OCI-LY1 (cell line): Measurements from ENCODE around the gene TUB.

Experiments
- H2AFZ ChIP-seq: fragments of 200-600 bp; sonication (generic), shearing (Covaris generic); 2 replicates; pipeline ENCODE4 v1.6.0; 2014; ENCODE audit warnings: antibody characterized with exemption, mild to moderate bottlenecking, low read length
- H3F3A ChIP-seq: fragments of 200-600 bp; sonication (generic), shearing (Covaris generic); 2 replicates; pipeline ENCODE4 v1.6.0; 2014; ENCODE audit warnings: mild to moderate bottlenecking, antibody characterized with exemption, low read length, moderate library complexity; ENCODE audit not compliant: insufficient read depth
- H3K27ac ChIP-seq: fragments of 200-600 bp; sonication (generic); 2 replicates; pipeline ENCODE4 v1.5.1; 2014; ENCODE audit warnings: low read length, mixed run types, mild to moderate bottlenecking, low read depth; ENCODE audit not compliant: poor library complexity, severe bottlenecking
- H3K27me3 ChIP-seq: fragments of 200-600 bp; sonication (generic); 2 replicates; pipeline ENCODE4 v1.6.0; 2014; ENCODE audit warnings: antibody characterized with exemption, mild to moderate bottlenecking, low read length, moderate library complexity; ENCODE audit not compliant: insufficient read depth
- H3K36me3 ChIP-seq: fragments of 200-600 bp; sonication (generic); 2 replicates; pipeline ENCODE4 v1.6.1; 2014; ENCODE audit warnings: mild to moderate bottlenecking, antibody characterized with exemption, low read length, moderate library complexity, mixed read lengths; ENCODE audit not compliant: insufficient read depth
- H3K4me1 ChIP-seq: fragments of 200-600 bp; sonication (generic); 2 replicates; pipeline ENCODE4 v1.5.1; 2014; ENCODE audit warnings: mild to moderate bottlenecking, low read length, moderate library complexity; ENCODE audit not compliant: insufficient read depth, severe bottlenecking
- H3K4me2 ChIP-seq: fragments of 200-600 bp; sonication (generic), shearing (Covaris generic); 2 replicates; pipeline ENCODE4 v1.6.1; 2014; ENCODE audit warnings: low read length
- H3K4me3 ChIP-seq: fragments of 200-600 bp; sonication (generic); 2 replicates; pipeline ENCODE4 v1.5.1; 2014; ENCODE audit warnings: low read length, low read depth, mild to moderate bottlenecking, mixed read lengths; ENCODE audit not compliant: poor library complexity, severe bottlenecking
- H3K79me2 ChIP-seq: fragments of 200-600 bp; shearing (Covaris generic); 2 replicates; pipeline ENCODE4 v1.6.1; 2016; ENCODE audit warnings: mixed run types, low read length, mixed read lengths; ENCODE audit not compliant: insufficient read depth
- H3K9ac ChIP-seq: fragments of 200-600 bp; sonication (generic), shearing (Covaris generic); 2 replicates; pipeline ENCODE4 v1.6.1; 2014; ENCODE audit warnings: mild to moderate bottlenecking, low read length, mixed read lengths
- H3K9me2 ChIP-seq: fragments of 200-600 bp; sonication (generic), shearing (Covaris generic); 2 replicates; pipeline ENCODE4 v1.6.1; 2014; ENCODE audit warnings: low read depth, mild to moderate bottlenecking, low read length, mixed read lengths
- H3K9me3 ChIP-seq: fragments of 200-600 bp; shearing (Covaris generic); 2 replicates; pipeline ENCODE4 v1.6.1; 2014; ENCODE audit warnings: low read length, mixed read lengths
- H4K20me1 ChIP-seq: fragments of 200-600 bp; sonication (generic), shearing (Covaris generic); 2 replicates; pipeline ENCODE4 v1.6.0; 2016; ENCODE audit warnings: mild to moderate bottlenecking, low read length; ENCODE audit not compliant: insufficient read depth
- EZH2 ChIP-seq: fragments of 200-600 bp; sonication (generic), shearing (Covaris generic); IDR thresholded peaks from 2 replicates; pipeline ENCODE4 v1.8.0; 2017; ENCODE audit warnings: borderline replicate concordance, mixed run types, mild to moderate bottlenecking, antibody characterized with exemption, low read length, moderate library complexity, mixed read lengths
- TF ChIP-seq, protein P1 (sequence below): fragments of 200-600 bp; sonication (generic), shearing (Covaris generic); IDR thresholded peaks from 2 replicates; pipeline ENCODE4 v1.5.1; 2017; ENCODE audit warnings: mild to moderate bottlenecking, antibody characterized with exemption, low read length, moderate library complexity, mixed read lengths

Gene TUB

DNA sequence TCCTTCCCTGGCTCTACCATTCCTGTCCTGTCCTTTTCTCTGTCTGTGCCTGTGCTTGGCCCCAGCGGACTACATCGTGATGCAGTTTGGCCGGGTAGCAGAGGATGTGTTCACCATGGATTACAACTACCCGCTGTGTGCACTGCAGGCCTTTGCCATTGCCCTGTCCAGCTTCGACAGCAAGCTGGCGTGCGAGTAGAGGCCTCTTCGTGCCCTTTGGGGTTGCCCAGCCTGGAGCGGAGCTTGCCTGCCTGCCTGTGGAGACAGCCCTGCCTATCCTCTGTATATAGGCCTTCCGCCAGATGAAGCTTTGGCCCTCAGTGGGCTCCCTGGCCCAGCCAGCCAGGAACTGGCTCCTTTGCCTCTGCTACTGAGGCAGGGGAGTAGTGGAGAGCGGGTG is 20.4 kb downstream of the TUB start:
- H2AFZ ChIP-seq = no peak overlapping the region
- H3K79me2 ChIP-seq = no peaks in the 10 kb centered on the region
- no peaks in the 10 kb centered on the region for H3K4me1 ChIP-seq
- H3K9me2 ChIP-seq = no peaks in the 10 kb centered on the region
- TF ChIP-seq, protein P1, sequence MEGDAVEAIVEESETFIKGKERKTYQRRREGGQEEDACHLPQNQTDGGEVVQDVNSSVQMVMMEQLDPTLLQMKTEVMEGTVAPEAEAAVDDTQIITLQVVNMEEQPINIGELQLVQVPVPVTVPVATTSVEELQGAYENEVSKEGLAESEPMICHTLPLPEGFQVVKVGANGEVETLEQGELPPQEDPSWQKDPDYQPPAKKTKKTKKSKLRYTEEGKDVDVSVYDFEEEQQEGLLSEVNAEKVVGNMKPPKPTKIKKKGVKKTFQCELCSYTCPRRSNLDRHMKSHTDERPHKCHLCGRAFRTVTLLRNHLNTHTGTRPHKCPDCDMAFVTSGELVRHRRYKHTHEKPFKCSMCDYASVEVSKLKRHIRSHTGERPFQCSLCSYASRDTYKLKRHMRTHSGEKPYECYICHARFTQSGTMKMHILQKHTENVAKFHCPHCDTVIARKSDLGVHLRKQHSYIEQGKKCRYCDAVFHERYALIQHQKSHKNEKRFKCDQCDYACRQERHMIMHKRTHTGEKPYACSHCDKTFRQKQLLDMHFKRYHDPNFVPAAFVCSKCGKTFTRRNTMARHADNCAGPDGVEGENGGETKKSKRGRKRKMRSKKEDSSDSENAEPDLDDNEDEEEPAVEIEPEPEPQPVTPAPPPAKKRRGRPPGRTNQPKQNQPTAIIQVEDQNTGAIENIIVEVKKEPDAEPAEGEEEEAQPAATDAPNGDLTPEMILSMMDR = no peak
- TF ChIP-seq EZH2 = no peak
- peaks cover 7% of the 10 kb centered on the region; the same call in 1 of the 2 replicates for H3K27me3 ChIP-seq
- H3F3A ChIP-seq = no peaks in the 10 kb centered on the region
- H3K36me3 ChIP-seq = no peaks in the 10 kb centered on the region
- no peak overlapping the region for H3K9ac ChIP-seq
- no peak overlapping the region for H3K4me3 ChIP-seq
- no peak overlapping the region for H3K27ac ChIP-seq
- H4K20me1 ChIP-seq = no peaks in the 10 kb centered on the region
- no peak overlapping the region for H3K4me2 ChIP-seq
- no peaks in the 10 kb centered on the region for H3K9me3 ChIP-seq

GRCh38 chr11:8102296-8102915 is 21.4 kb downstream of the TUB start:
- Histone ChIP-seq H3K9me3 (no peaks in the 10 kb centered on the region), H2AFZ (no peak overlapping the region), H3K27ac (no peak overlapping the region), H3K4me2 (no peak overlapping the region), H3F3A (no peaks in the 10 kb centered on the region), H3K27me3 (peaks cover 7% of the 10 kb centered on the region; the same call in 1 of the 2 replicates), H3K79me2 (no peaks in the 10 kb centered on the region), H4K20me1 (no peaks in the 10 kb centered on the region), H3K4me3 (no peak overlapping the region), H3K36me3 (no peaks in the 10 kb centered on the region), H3K9ac (no peak overlapping the region), H3K9me2 (no peaks in the 10 kb centered on the region), H3K4me1 (no peaks in the 10 kb centered on the region)
- TF ChIP-seq, protein P1 = no peak
- TF ChIP-seq EZH2 = no peak

DNA sequence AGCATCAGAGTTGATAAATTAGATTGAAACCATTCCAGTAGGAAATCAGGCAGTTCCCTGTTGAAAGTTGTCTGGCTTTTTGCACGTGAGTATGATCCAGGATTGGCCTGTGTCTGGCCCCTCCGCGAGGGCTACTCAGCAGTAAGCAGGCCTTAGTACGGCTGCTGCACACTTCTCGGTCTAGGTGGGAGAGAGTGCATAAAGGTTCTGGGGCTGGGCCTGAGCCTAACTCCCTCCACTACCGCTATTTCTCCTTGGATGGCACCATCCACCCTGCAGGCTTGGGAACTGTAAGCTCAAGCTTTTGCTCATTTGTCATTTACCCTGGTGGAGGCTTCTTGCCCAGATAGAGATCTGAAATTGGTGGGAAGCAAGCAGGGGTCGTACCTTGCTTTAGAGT is 22.0 kb downstream of the TUB start:
- Histone ChIP-seq H2AFZ (no peak overlapping the region), H3K4me2 (no peak overlapping the region), H3K27me3 (peaks cover 7% of the 10 kb centered on the region; the same call in 1 of the 2 replicates), H3K9me2 (no peaks in the 10 kb centered on the region), H3K9me3 (no peaks in the 10 kb centered on the region), H3K4me3 (no peak overlapping the region), H3K27ac (no peak overlapping the region), H3K9ac (no peak overlapping the region), H3K4me1 (no peaks in the 10 kb centered on the region), H3K79me2 (no peaks in the 10 kb centered on the region), H4K20me1 (no peaks in the 10 kb centered on the region), H3K36me3 (no peaks in the 10 kb centered on the region), H3F3A (no peaks in the 10 kb centered on the region)
- TF ChIP-seq EZH2 = no peak
- TF ChIP-seq, protein P1 = no peak
